Ovary (tissue), 10 donors: ENCODE measurements around the gene ETV6. TPM values are rescaled to one million over a fixed set of nuclear protein-coding genes. Genes with fewer than 3 reads are reported as not detected.

Experiments used
- DNase-seq, 5 donors: peaks; one replicate each; pipeline ENCODE4 v3.0.0-alpha.2; 2019 to 2020
- H3K27ac ChIP-seq, 2 donors: fragments of 200-600 bp; one replicate each; pipeline versions ENCODE4 v1.5.1 to v1.8.0; 2019 to 2022
- H3K27me3 ChIP-seq: fragments of 200-600 bp; one replicate; pipeline ENCODE4 v1.8.0; 2022
- H3K36me3 ChIP-seq: fragments of 200-600 bp; sonication (generic); one replicate; pipeline ENCODE4 v1.5.1; 2019
- H3K4me1 ChIP-seq: one replicate; pipeline ENCODE4 v1.8.1; 2013; ENCODE audit warnings: mild to moderate bottlenecking, moderate library complexity; ENCODE audit not compliant: insufficient read depth
- H3K4me3 ChIP-seq: fragments of 200-600 bp; sonication (generic); one replicate; pipeline ENCODE4 v1.5.1; 2017
- H3K9me3 ChIP-seq, 2 donors: fragments of 200-600 bp in 1 of 2; sonication (generic) in 1 of 2; one replicate each; pipeline versions ENCODE4 v1.5.1 to v1.8.1; 2013 to 2019; ENCODE audit warnings: mild to moderate bottlenecking in 1 of 2, moderate library complexity in 1 of 2
- EP300 ChIP-seq: sonication (generic); formaldehyde crosslinking; IDR thresholded peaks from one replicate; pipeline ENCODE4 v1.6.1; 2017; ENCODE audit warnings: antibody characterized with exemption
- POLR2A ChIP-seq: fragments of 450-650 bp; IDR thresholded peaks from one replicate; pipeline ENCODE4 v1.6.1; 2017; ENCODE audit warnings: antibody characterized with exemption, mild to moderate bottlenecking, moderate library complexity
- WGBS, 3 donors: extraction: QIAGEN DNeasy Blood & Tissue Kit in 1 of 3; methylation state at CpG; one replicate each; pipeline versions ENCODE4 v1.1.5 to v1.1.7; 2013 to 2017; 5-methylcytosine and 5-hydroxymethylcytosine counted together
- intact Hi-C, 4 donors: fragments of 100-400 bp; cut with DNase I; formaldehyde crosslinking; loops; one replicate each; pipeline versions ENCODE4 v1.11.0 to v1.15.1; 2022 to 2023
- long read RNA-seq, 3 donors: library from polyadenylated mRNA in 2 of 3; unstranded in 2 of 3; transcript quantifications; one replicate each; pipeline ENCODE4 v2.0.0 and lab custom pipeline, GENCODE V29; 2021 to 2026
- polyA plus RNA-seq, 2 donors: library from polyadenylated mRNA; stranded (reverse); fragments of 200-250 nt in 1 of 2; fragments of 350-450 nt in 1 of 2; fragmentation: Illumina TruSeq in 1 of 2; extraction: RNeasy Lipid Tissue Mini Kit (QIAGEN cat#74804) in 1 of 2; gene quantifications; one replicate each; pipeline ENCODE4 v1.2.3, GENCODE V29; 2013 to 2014
- total RNA-seq, 7 donors: library from RNA; depleted of rRNA in 2 of 7; stranded (reverse); fragments of >200 nt in 2 of 7; fragmentation: NEBNext Ultra II Directional in 3 of 7; extraction: Animal tissue kit (Norgen Biotek cat#: 25700) in 3 of 7; gene quantifications; one replicate each; pipeline versions ENCODE4 v1.1.0 to v1.2.4, GENCODE V29; 2016 to 2023
- TF ChIP-seq, protein P1 (sequence below), 3 donors: fragments of 450-650 bp in 2 of 3; fragments of 200-600 bp in 1 of 3; IDR thresholded peaks; one replicate each; pipeline versions ENCODE4 v1.5.1 to v1.8.0; 2016 to 2022; ENCODE audit warnings: antibody characterized with exemption in 3 of 3, mild to moderate bottlenecking in 1 of 3
- donor health status: DM: no; HTN: no; CAD: no; lungs with moderate emphysema.
- donor health status: DM: no; HTN: no; CAD: no.
- donor health status: Bipolar disorder and iron deficiency.
- donor health status: DM: yes; HTN: yes; CAD: no.
- donor health status: DM: no; HTN: no; CAD: no.
- donor health status: DM: yes; HTN: yes; CAD: no.

Gene ETV6
- 10 to 100 TPM in 6 of 7 donors, 1 to 10 TPM in 1; 6.2 to 34.6 (median 19.5) TPM for total RNA-seq
- polyA plus RNA-seq = 10 to 100 TPM in 1 of 2 donors, 1 to 10 TPM in 1; 4.4 to 11.5 TPM
- long read RNA-seq, donor 1, full-length matches to known transcripts = 1 of 7 reads
- long read RNA-seq, donor 1, partial matches to known transcripts = 1 of 7 reads
- long read RNA-seq, donor 1, other reads (novel, unspliced or antisense) = 5 of 7 reads
- long read RNA-seq, donor 2, full-length matches to known transcripts = 2 of 2 reads
- long read RNA-seq, donor 2, partial matches to known transcripts = 0 of 2 reads
- long read RNA-seq, donor 2, other reads (novel, unspliced or antisense) = 0 of 2 reads
- long read RNA-seq, donor 3, full-length matches to known transcripts = 7 of 18 reads
- long read RNA-seq, donor 3, partial matches to known transcripts = 2 of 18 reads
- long read RNA-seq, donor 3, other reads (novel, unspliced or antisense) = 9 of 18 reads

DNA sequence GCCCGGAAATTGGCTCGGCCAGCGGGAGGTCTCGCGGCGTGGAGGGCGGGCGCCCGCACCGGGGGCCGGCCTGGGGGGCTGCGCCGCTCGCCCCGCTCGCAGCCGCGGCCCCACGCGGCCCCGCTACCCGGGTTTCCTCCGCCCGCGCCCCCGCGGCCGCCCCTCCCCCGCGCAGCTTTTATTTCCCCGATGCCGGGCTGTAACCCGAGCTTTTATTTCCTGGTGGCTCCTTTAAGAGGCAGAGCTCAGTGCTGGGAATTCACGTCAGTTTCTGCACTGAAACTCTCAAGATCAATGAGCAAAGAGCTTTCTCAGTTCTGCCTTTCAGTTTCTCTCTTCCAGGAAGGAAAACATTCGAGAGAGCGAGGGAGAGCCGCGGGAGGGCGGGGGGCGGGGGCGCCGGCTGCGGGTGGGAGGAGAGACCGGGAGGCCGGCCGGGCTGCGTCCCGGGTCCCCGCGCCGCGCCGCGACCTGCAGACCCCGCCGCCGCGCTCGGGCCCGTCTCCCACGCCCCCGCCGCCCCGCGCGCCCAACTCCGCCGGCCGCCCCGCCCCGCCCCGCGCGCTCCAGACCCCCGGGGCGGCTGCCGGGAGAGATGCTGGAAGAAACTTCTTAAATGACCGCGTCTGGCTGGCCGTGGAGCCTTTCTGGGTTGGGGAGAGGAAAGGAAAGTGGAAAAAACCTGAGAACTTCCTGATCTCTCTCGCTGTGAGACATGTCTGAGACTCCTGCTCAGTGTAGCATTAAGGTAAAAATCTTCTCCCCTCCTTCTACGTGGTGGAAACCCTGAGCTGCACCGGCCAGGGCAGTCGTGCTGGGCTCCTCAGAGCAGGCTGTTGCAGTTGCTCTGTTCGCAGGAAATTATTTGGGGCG, at the start of gene ETV6:
TSS of gene ETV6 (plus strand) at position 262 of the 873 bp plus-strand sequence. CDS start at position 716, 454 bp downstream.
- no peaks in the 10 kb centered on the region for H3K9me3 ChIP-seq
- TF ChIP-seq, protein P1, sequence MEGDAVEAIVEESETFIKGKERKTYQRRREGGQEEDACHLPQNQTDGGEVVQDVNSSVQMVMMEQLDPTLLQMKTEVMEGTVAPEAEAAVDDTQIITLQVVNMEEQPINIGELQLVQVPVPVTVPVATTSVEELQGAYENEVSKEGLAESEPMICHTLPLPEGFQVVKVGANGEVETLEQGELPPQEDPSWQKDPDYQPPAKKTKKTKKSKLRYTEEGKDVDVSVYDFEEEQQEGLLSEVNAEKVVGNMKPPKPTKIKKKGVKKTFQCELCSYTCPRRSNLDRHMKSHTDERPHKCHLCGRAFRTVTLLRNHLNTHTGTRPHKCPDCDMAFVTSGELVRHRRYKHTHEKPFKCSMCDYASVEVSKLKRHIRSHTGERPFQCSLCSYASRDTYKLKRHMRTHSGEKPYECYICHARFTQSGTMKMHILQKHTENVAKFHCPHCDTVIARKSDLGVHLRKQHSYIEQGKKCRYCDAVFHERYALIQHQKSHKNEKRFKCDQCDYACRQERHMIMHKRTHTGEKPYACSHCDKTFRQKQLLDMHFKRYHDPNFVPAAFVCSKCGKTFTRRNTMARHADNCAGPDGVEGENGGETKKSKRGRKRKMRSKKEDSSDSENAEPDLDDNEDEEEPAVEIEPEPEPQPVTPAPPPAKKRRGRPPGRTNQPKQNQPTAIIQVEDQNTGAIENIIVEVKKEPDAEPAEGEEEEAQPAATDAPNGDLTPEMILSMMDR (IDR thresholded peaks at IDR 0.05) = no peak
- TF ChIP-seq EP300 (peak; percentile 86), POLR2A (peak; percentile 9)
- peak; percentile 70 to 84 (median 81) for DNase-seq
- no peaks in the 10 kb centered on the region for H3K36me3 ChIP-seq
- H3K4me1 ChIP-seq = peaks cover 4% of the 10 kb centered on the region
- peak within 1 kb of the TSS; percentile 70 for H3K4me3 ChIP-seq
- intact Hi-C loops = no loop called here
- no peaks in the 10 kb centered on the region for H3K27me3 ChIP-seq
- H3K27ac ChIP-seq = peak within 1 kb of the TSS; percentile 86 to 91
- 0 to 1% (median 0%) methylated on average over 52 to 86 of the region's 86 CpGs for WGBS, 3 donors

- Histone ChIP-seq H3K4me1 (no peaks in the 10 kb centered on the region), H3K9me3 (no peaks in the 10 kb centered on the region), H3K27ac (no peak overlapping the region), H3K4me3 (no peak overlapping the region), H3K36me3 (no peaks in the 10 kb centered on the region), H3K27me3 (no peaks in the 10 kb centered on the region)
- no peak for DNase-seq
- 80 to 94% (median 93%) methylated on average over 3 of the region's 3 CpGs for WGBS, 3 donors
- intact Hi-C loops = no loop called here
- TF ChIP-seq POLR2A (no peak), EP300 (no peak)
- TF ChIP-seq, protein P1 (IDR thresholded peaks at IDR 0.05) = no peak
Measured at GRCh38 chr12:11600199-11600598, 49.3 kb upstream of the ETV6 start.

- H3K36me3 ChIP-seq = no peaks in the 10 kb centered on the region
Measured at GRCh38 chr12:11601647-11602046, 47.8 kb upstream of the ETV6 start.

More at GRCh38 chr12:11601647-11602046, 47.8 kb upstream of the ETV6 start:
- Histone ChIP-seq H3K27me3 (no peaks in the 10 kb centered on the region), H3K4me1 (no peaks in the 10 kb centered on the region), H3K27ac (no peak overlapping the region), H3K9me3 (no peaks in the 10 kb centered on the region), H3K4me3 (no peak overlapping the region)
- intact Hi-C loops = no loop called here
- TF ChIP-seq EP300 (no peak), POLR2A (no peak)
- TF ChIP-seq, protein P1 (IDR thresholded peaks at IDR 0.05) = no peak
- no peak for DNase-seq
- WGBS, 3 donors = 93 to 99% (median 97%) methylated on average over 1 of the region's 1 CpG
